ENCODE data around the gene CEP72. TPM values are rescaled to one million over a fixed set of nuclear protein-coding genes. Genes with fewer than 3 reads are reported as not detected.

Gene CEP72
- total and polyA plus RNA-seq, 4 donors: 1.3 to 5.9 (median 2.6) TPM

GRCh38 chr5:586751-587285, 25.3 kb upstream of the CEP72 start:
- no peak overlapping the region for H3K9ac ChIP-seq (ENCODE audit: low read depth in 1 of 2, low read length in 2 of 2)
- no peak for DNase-seq (ENCODE audit: low spot score)
- H3K9me3 ChIP-seq (ENCODE audit: control insufficient read depth in 4 of 4, low read length in 3 of 4): no peaks in the 10 kb centered on the region
- no peaks in the 10 kb centered on the region for H3K36me3 ChIP-seq (ENCODE audit: control insufficient read depth in 4 of 4, insufficient read depth in 3 of 4, low read depth in 1 of 4, low read length in 3 of 4)
- WGBS: 67% methylated on average over 9 of the region's 9 CpGs
- no peak overlapping the region for H3K4me3 ChIP-seq (ENCODE audit: low read depth in 1 of 3, low read length in 3 of 3)
- H3K27ac ChIP-seq (ENCODE audit: low read depth in 1 of 2, low read length in 2 of 2): no peak overlapping the region
- peak; percentile 16 for TF ChIP-seq SP1 (IDR thresholded peaks at IDR 0.05)
- TF ChIP-seq RAD21 (IDR thresholded peaks at IDR 0.05): no peak
- TF ChIP-seq, protein P1, sequence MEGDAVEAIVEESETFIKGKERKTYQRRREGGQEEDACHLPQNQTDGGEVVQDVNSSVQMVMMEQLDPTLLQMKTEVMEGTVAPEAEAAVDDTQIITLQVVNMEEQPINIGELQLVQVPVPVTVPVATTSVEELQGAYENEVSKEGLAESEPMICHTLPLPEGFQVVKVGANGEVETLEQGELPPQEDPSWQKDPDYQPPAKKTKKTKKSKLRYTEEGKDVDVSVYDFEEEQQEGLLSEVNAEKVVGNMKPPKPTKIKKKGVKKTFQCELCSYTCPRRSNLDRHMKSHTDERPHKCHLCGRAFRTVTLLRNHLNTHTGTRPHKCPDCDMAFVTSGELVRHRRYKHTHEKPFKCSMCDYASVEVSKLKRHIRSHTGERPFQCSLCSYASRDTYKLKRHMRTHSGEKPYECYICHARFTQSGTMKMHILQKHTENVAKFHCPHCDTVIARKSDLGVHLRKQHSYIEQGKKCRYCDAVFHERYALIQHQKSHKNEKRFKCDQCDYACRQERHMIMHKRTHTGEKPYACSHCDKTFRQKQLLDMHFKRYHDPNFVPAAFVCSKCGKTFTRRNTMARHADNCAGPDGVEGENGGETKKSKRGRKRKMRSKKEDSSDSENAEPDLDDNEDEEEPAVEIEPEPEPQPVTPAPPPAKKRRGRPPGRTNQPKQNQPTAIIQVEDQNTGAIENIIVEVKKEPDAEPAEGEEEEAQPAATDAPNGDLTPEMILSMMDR (IDR thresholded peaks at IDR 0.05; ENCODE audit: low read depth, low read length, missing input control): peak; percentile 24
- H3K27me3 ChIP-seq (ENCODE audit: control insufficient read depth in 4 of 4, insufficient read depth in 4 of 4, low read length in 3 of 4): peaks cover 0 to 2% (median 0%) of the 10 kb centered on the region in 4 donors
- no peaks in the 10 kb centered on the region for H3K4me1 ChIP-seq (ENCODE audit: control insufficient read depth in 4 of 4, insufficient read depth in 4 of 4, low read length in 3 of 4)

- Histone ChIP-seq H3K4me1 (ENCODE audit: control insufficient read depth in 4 of 4, insufficient read depth in 4 of 4, low read length in 3 of 4) (no peaks in the 10 kb centered on the region), H3K27ac (ENCODE audit: low read depth in 1 of 2, low read length in 2 of 2) (no peak overlapping the region), H3K36me3 (ENCODE audit: control insufficient read depth in 4 of 4, insufficient read depth in 3 of 4, low read depth in 1 of 4, low read length in 3 of 4) (no peaks in the 10 kb centered on the region), H3K27me3 (ENCODE audit: control insufficient read depth in 4 of 4, insufficient read depth in 4 of 4, low read length in 3 of 4) (peaks cover 0 to 4% (median 0%) of the 10 kb centered on the region in 4 donors), H3K9ac (ENCODE audit: low read depth in 1 of 2, low read length in 2 of 2) (no peak overlapping the region), H3K9me3 (ENCODE audit: control insufficient read depth in 4 of 4, low read length in 3 of 4) (no peaks in the 10 kb centered on the region), H3K4me3 (ENCODE audit: low read depth in 1 of 3, low read length in 3 of 3) (no peak overlapping the region)
- TF ChIP-seq REST (IDR thresholded peaks at IDR 0.05) (no peak), NR2F2 (IDR thresholded peaks at IDR 0.05) (no peak), SP1 (IDR thresholded peaks at IDR 0.05) (no peak)
- TF ChIP-seq, protein P2, sequence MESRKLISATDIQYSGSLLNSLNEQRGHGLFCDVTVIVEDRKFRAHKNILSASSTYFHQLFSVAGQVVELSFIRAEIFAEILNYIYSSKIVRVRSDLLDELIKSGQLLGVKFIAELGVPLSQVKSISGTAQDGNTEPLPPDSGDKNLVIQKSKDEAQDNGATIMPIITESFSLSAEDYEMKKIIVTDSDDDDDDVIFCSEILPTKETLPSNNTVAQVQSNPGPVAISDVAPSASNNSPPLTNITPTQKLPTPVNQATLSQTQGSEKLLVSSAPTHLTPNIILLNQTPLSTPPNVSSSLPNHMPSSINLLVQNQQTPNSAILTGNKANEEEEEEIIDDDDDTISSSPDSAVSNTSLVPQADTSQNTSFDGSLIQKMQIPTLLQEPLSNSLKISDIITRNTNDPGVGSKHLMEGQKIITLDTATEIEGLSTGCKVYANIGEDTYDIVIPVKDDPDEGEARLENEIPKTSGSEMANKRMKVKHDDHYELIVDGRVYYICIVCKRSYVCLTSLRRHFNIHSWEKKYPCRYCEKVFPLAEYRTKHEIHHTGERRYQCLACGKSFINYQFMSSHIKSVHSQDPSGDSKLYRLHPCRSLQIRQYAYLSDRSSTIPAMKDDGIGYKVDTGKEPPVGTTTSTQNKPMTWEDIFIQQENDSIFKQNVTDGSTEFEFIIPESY (IDR thresholded peaks at IDR 0.05): no peak
- TF ChIP-seq, protein P1 (IDR thresholded peaks at IDR 0.05; ENCODE audit: low read depth, low read length, missing input control): no peak
- 60% methylated on average over 6 of the region's 6 CpGs for WGBS
- DNase-seq (ENCODE audit: low spot score): no peak
These were observed 24.7 kb upstream of the CEP72 start for GRCh38 chr5:587403-587802.
